GM12801 (cell line): ENCODE results near the gene HLF.

Experiments used
- TF ChIP-seq, protein P1 (sequence below): IDR thresholded peaks from one replicate; pipeline ENCODE4 v1.5.1; 2011; ENCODE audit warnings: control low read depth; ENCODE audit not compliant: insufficient read length; ENCODE audit errors: extremely low read depth

Gene HLF

GRCh38 chr17:55296171-55296695, 31.5 kb downstream of the HLF start:
- TF ChIP-seq, protein P1, sequence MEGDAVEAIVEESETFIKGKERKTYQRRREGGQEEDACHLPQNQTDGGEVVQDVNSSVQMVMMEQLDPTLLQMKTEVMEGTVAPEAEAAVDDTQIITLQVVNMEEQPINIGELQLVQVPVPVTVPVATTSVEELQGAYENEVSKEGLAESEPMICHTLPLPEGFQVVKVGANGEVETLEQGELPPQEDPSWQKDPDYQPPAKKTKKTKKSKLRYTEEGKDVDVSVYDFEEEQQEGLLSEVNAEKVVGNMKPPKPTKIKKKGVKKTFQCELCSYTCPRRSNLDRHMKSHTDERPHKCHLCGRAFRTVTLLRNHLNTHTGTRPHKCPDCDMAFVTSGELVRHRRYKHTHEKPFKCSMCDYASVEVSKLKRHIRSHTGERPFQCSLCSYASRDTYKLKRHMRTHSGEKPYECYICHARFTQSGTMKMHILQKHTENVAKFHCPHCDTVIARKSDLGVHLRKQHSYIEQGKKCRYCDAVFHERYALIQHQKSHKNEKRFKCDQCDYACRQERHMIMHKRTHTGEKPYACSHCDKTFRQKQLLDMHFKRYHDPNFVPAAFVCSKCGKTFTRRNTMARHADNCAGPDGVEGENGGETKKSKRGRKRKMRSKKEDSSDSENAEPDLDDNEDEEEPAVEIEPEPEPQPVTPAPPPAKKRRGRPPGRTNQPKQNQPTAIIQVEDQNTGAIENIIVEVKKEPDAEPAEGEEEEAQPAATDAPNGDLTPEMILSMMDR = no peak

GRCh38 chr17:55296699-55297098, 31.9 kb downstream of the HLF start:
- TF ChIP-seq, protein P1 = no peak

DNA sequence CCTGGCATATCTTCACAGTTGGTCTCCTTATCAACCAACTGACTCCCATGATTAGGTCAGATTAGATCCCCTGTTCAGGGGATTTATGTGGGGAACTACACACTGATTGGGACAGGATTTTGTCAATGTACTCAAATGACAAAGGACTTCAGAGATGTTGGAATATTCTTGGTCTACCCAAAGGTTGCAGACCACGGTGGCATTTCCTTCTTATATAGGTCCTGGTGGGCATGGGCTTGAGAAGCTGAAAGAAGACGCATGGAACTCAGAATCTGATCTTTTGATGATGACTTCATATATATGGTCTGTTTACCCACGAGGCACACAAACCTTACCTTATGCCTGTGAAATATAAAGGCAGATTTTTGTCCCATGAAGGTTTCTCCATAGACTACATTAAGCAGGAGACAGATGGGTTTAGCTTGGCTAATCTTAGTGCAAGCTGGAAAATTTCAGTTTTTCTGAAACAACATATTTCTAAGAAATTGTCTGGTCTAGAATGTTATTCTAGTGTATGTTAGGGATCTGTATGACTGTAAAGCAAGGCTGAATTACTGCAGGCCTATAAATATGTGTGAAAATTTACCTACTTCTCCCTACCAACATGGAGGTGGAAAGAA, 33.5 kb downstream of the HLF start:
- TF ChIP-seq, protein P1 = no peak

- TF ChIP-seq, protein P1 = no peak
Measured at GRCh38 chr17:55299162-55299838, 34.5 kb downstream of the HLF start.

DNA sequence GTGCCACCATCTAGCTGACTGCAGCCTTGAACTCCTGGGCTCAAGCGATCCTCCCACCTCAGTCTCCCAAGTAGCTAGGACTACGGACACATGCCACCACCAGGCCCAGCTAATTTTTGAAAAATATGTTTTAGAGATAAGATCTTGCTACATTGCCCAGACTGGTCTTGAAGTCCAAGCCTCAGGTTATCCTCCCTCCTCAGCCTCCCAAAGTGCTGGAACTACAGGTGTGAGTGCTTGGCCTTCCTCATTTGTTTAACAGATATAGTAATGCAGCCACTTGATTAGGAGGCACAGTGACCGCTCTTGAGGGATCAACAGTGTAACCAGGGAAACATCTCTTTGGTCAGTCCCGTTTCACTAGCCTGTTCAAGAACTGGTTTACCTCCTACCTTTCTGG, 35.1 kb downstream of the HLF start:
- TF ChIP-seq, protein P1 = no peak

DNA sequence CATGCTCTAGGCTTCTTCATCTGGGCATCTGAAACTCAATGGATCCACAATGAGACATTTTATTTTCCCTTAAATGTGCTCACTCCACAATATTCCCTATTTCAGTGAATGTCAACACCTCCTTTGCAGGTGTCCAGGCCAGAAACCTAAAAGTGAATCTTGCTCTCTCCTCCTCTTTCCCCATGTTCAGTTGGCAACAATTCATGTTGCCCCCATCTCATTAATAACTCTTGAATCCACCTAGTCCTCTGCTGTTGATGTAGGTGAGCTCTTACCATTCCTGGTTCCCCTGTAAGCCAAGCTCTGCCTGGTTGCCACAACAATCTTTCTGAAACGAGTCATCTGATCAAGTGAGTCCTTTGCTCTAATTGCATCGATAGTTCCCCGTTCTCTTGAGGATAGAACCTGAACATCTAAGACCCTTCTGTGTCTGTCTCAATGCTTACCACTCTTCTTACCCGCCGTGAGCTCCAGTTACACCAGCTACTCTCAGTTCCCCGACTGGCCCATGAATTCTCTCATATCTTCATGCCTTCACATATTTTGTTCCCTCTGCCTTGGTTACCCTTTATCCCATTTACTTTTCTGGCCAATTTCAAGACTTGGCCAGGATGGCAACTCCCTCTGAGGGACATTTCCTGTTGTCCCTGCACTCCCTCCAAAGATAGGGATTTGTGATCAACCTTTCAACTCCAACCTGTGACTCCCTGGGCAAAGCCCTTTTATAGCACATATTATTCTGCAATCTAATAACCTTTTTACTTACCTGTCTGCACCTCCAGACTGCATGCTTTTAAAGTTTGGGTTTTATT, 35.9 kb downstream of the HLF start:
- TF ChIP-seq, protein P1 = no peak
